ENCODE measurements around the gene ST3GAL5. TPM values are rescaled to one million over a fixed set of nuclear protein-coding genes. Genes with fewer than 3 reads are reported as not detected.
"Not testable (repeated sequence)": the region's sequence is repeated elsewhere in the genome, so short reads cannot be mapped to it uniquely, and the experiment has no call there.

Gene ST3GAL5
- total RNA-seq, 1 donor from 2014 or later, result 120 TPM

DNA sequence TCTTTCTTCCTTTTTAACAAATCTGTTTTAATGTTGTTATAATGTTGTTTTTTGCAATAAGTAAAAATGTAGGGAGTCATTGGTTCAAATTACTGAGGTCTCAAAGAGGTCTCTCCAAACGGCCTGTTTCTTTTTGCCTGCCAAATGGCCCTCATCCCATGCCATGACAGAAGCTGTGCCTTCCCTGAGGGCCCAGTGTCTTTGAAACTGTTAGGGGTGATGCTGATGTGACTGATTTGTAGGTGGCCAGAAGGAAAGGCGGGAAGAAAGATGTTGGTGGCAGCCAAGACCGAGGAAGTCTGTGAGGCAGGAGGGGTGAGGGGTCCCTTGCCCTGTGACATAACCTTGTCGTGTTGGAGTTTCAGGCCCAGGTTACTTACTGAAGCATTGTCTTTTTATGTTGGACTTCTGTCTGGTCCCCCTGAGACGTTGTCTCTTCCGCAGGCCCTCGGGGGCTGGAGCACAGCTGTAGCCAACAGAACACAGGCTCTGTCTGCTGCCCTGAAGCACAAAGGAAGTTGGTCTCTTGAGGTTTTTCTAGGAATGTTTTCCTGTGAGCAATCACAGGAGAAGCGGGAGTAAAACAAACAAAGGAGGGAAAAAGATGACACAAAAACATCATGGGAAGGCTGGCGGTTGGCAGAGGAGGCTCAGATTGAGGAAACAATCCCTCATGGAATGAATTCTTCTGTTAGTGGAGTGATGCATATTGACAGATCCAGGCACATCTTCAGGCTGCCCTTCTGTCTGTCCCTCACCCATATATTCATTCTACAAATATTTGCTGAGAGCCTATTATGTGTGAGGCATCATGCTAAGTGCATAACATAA is 4.9 kb upstream of the ST3GAL5 start:
- DNase-seq (ENCODE audit: low spot score), result no peak

- no peak for DNase-seq (ENCODE audit: low spot score)
Observed at GRCh38 chr2:85892216-85892944, 3.6 kb upstream of the ST3GAL5 start.

- DNase-seq (ENCODE audit: low spot score), result no peak
Observed at GRCh38 chr2:85890522-85891176, 1.9 kb upstream of the ST3GAL5 start.

DNA sequence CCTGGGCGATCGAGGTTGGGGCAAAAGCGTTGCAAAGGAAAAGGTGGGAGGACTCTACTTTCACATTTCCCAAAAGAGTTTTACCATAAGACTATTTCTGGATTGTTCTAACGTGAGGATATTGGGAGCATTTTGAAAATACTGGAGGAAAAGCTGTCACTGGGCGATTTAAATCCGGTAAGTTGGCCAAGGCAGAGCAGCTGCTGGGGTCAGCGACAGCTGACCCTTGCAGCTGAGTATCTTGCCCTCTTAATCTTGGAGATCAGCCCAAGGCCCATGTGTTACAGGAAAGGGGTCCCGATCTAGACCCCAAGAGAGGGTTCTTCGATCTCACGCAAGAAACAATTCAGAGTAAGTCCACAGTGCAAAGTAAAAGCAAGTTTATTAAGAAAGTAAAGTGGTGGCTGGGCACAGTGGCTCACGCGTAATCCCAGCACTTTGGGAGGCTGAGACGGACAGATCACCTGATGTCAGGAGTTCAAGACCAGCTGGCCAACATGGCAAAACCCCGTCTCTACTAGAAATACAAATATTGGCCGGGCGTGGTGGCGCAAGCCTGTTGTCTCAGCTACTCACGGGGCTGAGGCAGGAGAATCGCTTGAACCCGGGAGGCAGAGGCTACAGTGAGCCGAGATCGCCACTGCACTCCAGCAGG is 964 bp upstream of the ST3GAL5 start:
- DNase-seq (ENCODE audit: low spot score), result peak; percentile 52

GRCh38 chr2:85888020-85888683 is 638 bp downstream of the ST3GAL5 start:
- peak; percentile 52 for DNase-seq (ENCODE audit: low spot score)

GRCh38 chr2:85887566-85888019 is 1.2 kb downstream of the ST3GAL5 start:
- DNase-seq (ENCODE audit: low spot score), result peak; percentile 61

DNA sequence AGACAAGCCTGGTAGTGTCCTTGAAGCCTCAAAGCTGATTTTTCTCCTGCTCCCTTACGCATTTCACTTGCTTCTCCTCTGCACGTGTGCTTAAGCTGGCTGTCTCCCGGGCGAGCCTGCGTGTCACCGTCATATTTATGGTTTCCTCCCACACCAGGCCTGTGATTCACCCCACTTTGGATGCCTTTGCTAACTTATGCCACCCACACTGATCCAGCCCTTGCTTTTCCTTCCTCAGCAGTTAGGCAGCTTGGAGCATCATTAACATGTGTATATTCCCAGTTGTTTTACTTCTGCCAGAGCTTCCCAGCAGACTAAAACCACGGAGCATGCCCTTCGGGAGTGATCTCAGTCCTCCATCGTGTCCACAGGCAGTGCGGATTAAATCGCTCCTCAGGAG is 2.2 kb downstream of the ST3GAL5 start:
- DNase-seq (ENCODE audit: low spot score), result peak; percentile 71

- DNase-seq (ENCODE audit: low spot score), result no peak
Observed at GRCh38 chr2:85886141-85886540, 2.6 kb downstream of the ST3GAL5 start.

GRCh38 chr2:85881781-85882180 is 7.0 kb downstream of the ST3GAL5 start:
- DNase-seq (ENCODE audit: low spot score), result not testable (repeated sequence)

GRCh38 chr2:85880716-85881328 is 8.0 kb downstream of the ST3GAL5 start:
- DNase-seq (ENCODE audit: low spot score), result not testable (repeated sequence)

- no peak for DNase-seq (ENCODE audit: low spot score)
Observed at GRCh38 chr2:85878719-85879370, 9.9 kb downstream of the ST3GAL5 start.

DNA sequence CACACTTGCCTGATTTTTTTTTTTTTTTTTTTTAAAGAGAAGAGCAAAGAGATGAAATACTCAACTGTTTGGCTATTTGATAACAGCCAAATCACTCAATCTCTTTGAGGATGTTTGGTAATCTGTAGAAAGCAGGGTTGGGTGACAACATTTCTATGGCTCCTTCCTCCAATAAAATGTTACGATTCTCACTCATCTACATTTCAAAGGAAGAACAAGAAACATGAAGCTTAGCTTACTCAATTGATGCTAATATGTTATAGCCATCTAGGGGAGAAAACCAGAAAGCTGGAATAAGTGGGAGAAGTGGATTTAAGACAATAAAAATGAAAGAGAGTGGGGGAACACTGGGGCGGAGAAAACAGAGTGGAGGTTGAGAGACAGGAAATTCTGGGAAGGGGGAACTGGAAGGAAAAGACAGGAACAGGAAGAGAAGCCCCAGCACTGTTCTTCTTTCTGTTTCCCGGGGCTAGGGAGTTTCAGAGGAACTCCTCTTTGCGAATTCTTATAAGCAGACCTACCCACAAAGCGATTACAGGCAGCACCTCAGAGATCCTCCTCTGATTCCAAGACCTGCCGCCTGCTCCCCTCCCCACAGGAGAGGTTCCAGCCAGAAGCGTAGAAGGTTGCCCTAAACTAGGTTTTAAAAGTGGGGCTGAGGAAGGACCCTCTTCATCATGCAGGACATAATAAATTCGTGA is 13.3 kb downstream of the ST3GAL5 start:
- DNase-seq (ENCODE audit: low spot score), result no peak

GRCh38 chr2:85873679-85874078 is 15.1 kb downstream of the ST3GAL5 start:
- DNase-seq (ENCODE audit: low spot score), result no peak

DNA sequence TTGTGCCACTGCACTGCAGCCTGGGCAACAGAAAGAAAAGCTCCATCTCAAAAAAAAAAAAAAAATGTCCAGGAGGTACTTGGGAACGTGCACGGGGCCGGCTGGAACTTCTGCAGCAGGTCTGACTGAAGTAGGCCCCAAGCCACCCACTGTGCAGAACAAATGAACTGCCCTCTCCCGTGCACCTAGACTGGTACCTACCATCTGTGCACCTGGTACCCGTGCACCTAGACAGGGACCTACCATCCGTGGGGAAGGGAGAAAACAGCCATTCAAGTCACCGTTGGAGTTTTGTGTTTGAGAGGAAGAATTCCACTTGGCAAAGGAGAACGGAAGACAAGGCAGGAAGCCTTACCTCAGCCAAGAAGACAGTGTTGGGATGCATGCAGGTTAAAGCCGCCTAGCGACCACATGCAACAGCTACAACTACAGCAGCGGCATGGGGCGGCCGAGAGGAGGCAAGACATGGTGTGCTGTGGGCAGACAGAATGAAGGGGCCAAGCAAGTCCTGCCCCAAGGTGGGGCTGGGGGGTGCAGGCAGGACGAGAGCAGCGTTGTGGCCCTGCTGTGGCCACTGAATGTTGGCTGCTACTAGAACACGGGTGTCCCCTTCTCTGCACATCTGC is 16.1 kb downstream of the ST3GAL5 start:
- no peak for DNase-seq (ENCODE audit: low spot score)

- no peak for DNase-seq (ENCODE audit: low spot score)
Observed at GRCh38 chr2:85871494-85872164, 17.2 kb downstream of the ST3GAL5 start.

DNA sequence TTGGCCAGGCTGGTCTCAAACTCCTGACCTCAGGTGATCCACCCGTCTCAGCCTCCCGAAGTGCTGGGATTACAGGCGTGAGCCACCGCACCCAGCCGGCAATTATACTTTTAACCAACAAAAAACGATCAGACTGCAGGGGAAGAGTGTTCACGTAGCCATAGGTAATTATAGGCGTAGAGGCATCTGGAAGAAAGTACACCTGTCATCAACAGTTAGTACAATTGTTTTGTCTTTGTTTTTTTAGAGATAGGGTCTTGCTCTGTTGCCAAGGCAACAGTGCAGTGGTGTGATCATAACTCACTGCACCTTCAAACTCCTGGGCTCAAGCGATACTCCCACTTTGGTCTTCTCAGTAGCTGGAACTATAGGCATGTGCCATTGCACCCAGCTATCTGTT is 20.0 kb downstream of the ST3GAL5 start:
- no peak for DNase-seq (ENCODE audit: low spot score)

DNA sequence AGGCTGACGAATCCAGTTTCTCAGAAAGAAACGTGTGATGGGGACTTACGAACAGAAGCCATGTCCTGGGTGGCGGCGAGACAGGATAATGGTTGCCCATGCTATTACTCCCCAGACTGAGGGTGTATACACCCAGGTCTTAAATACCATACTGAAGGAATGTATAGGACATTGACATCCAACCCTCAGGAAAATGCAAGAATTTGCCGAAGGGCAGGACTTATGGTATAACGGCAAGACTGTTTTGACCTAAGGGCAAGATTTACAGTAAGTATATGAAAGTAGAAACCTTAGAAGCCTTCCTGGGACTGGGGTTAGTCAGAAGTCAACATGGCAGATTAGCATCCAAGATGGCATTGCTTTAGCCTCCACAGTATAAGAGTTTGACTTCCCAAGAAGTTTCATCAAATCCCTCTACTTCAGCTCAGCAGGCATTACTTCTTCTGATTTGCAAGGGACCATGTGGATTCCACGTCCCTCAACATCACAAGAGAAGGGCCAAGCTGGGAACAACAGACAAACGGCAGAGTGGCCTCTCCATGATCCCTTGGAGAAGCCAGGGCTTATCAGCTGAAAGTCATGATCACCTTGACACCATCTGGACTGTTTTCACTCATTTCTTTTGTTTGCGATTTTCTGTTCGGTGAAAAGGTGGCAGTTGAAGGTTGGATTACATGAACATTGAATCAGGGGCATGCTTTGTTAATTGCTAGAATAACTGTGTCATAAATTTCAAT is 21.1 kb downstream of the ST3GAL5 start:
- no peak for DNase-seq (ENCODE audit: low spot score)

DNA sequence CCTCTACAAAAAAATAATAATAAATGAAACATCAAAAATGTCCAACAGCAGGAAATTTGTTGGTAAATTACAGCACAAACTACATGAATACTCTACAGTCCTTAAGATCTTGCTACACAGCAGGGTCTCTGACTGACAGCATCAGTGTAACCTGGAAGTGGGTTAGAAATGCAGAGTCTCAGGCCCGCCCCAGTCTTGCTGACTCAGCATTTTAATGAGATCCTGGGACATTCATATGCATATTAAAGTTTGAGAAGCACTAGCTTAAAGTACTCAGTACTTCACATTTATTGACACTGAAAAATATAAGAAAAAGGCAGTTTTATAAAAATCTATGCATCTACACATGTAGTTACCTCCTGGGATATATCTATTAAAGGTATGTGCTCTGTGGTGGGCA is 21.7 kb downstream of the ST3GAL5 start:
- DNase-seq (ENCODE audit: low spot score), result peak; percentile 4

All from ureter (tissue), 1 donor.